Fibroblast of lung (primary cell): ENCODE results near the gene POLG. TPM values are rescaled to one million over a fixed set of nuclear protein-coding genes. Genes with fewer than 3 reads are reported as not detected.

ENCODE experiments used
- DNase-seq, 2 donors: peaks; one replicate each; pipeline versions ENCODE4 v3.0.0 to v3.0.0-alpha.2; 2010; ENCODE audit warnings: low read depth in 2 of 2
- H2AFZ ChIP-seq: 2 replicates; pipeline ENCODE4 v1.5.1; 2012; ENCODE audit warnings: low read length, control low read depth, inconsistent platforms
- H3K27ac ChIP-seq: 2 replicates; pipeline ENCODE4 v1.5.1; 2011; ENCODE audit warnings: low read length, control low read depth; ENCODE audit not compliant: insufficient read depth
- H3K27me3 ChIP-seq: 2 replicates; pipeline ENCODE4 v1.5.1; 2011; ENCODE audit warnings: mild to moderate bottlenecking, low read length; ENCODE audit not compliant: control insufficient read depth, insufficient read depth
- H3K36me3 ChIP-seq: 2 replicates; pipeline ENCODE4 v1.5.1; 2011; ENCODE audit warnings: low read length; ENCODE audit not compliant: control insufficient read depth, insufficient read depth
- H3K4me1 ChIP-seq: 2 replicates; pipeline ENCODE4 v1.5.1; 2011; ENCODE audit warnings: low read length; ENCODE audit not compliant: control insufficient read depth, insufficient read depth; ENCODE audit errors: extremely low read depth
- H3K4me2 ChIP-seq: 2 replicates; pipeline ENCODE4 v1.5.1; 2011; ENCODE audit warnings: low read length, control low read depth; ENCODE audit not compliant: insufficient read depth; ENCODE audit errors: extremely low read depth
- H3K4me3 ChIP-seq, 4 experiments: fragments of 200-600 bp in 1 of 4; sonication (generic) in 1 of 4; replicated peaks in 1 of 4; 2 replicates each; pipeline ENCODE4 v1.5.1; 2011 to 2016; ENCODE audit warnings: low read length in 4 of 4, low read depth in 3 of 4, mild to moderate bottlenecking in 3 of 4, control low read depth in 2 of 4, inconsistent platforms in 1 of 4, mixed read lengths in 1 of 4; ENCODE audit not compliant: insufficient read depth in 1 of 4; ENCODE audit errors: control extremely low read depth in 1 of 4
- H3K79me2 ChIP-seq: 2 replicates; pipeline ENCODE4 v1.5.1; 2012; ENCODE audit warnings: mild to moderate bottlenecking, low read length, inconsistent platforms; ENCODE audit not compliant: control insufficient read depth, insufficient read depth
- H3K9ac ChIP-seq: 2 replicates; pipeline ENCODE4 v1.5.1; 2011; ENCODE audit warnings: mild to moderate bottlenecking, low read length, control low read depth; ENCODE audit not compliant: insufficient read depth
- H3K9me3 ChIP-seq: 2 replicates; pipeline ENCODE4 v1.5.1; 2012; ENCODE audit warnings: low read depth, low read length; ENCODE audit not compliant: control insufficient read depth, insufficient read depth
- H4K20me1 ChIP-seq: 2 replicates; pipeline ENCODE4 v1.5.1; 2011; ENCODE audit warnings: low read length; ENCODE audit not compliant: control insufficient read depth, insufficient read depth; ENCODE audit errors: extremely low read depth
- EZH2 ChIP-seq: IDR thresholded peaks from 2 replicates; pipeline ENCODE4 v1.5.1; 2012; ENCODE audit warnings: low read length, control low read depth, mild to moderate bottlenecking; ENCODE audit errors: missing control alignments
- polyA plus RNA-seq, 2 donors: library from polyadenylated mRNA; depleted of rRNA in 1 of 2; stranded (reverse) in 1 of 2; unstranded in 1 of 2; fragments of >200 nt; gene quantifications; 2 replicates each; pipeline ENCODE4 v1.2.1, GENCODE V29; 2011 to 2012; ENCODE audit warnings: missing spikeins in 1 of 2
- total RNA-seq: library from RNA; depleted of rRNA; stranded (reverse); fragments of >200 nt; gene quantifications from 2 replicates; pipeline ENCODE4 v1.2.1, GENCODE V29; 2014
- TF ChIP-seq, protein P1 (sequence below), 2 donors: IDR thresholded peaks in 1 of 2; conservative IDR thresholded peaks in 1 of 2; 1 replicate in 1 of 2; 2 replicates in 1 of 2; pipeline ENCODE4 v1.5.1; 2011 to 2012; ENCODE audit warnings: low read length in 2 of 2, control low read depth in 1 of 2, inconsistent platforms in 1 of 2, low read depth in 1 of 2, mild to moderate bottlenecking in 1 of 2

The POLG gene
- total and polyA plus RNA-seq, 2 donors (not counting 1 experiment from before 2014, with no cell fraction given), result 20.4 to 61.3 TPM

DNA sequence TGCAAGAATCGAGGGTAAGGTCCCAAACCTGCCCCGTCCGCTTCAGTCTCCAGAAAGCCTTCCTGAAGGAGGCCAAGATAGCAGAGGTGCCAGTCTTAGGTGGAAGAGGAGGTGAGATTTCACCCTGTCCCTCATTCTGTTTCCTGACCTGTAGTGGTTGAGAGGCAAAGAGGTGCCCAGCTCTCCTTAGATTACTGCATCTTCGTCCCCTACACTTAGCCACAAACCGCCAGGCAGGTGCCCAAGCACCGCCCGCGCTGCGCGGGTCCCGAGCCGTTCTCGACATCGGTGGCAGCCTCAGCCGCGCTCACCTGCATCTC is 23.8 kb upstream of the POLG start:
- TF ChIP-seq, protein P1, sequence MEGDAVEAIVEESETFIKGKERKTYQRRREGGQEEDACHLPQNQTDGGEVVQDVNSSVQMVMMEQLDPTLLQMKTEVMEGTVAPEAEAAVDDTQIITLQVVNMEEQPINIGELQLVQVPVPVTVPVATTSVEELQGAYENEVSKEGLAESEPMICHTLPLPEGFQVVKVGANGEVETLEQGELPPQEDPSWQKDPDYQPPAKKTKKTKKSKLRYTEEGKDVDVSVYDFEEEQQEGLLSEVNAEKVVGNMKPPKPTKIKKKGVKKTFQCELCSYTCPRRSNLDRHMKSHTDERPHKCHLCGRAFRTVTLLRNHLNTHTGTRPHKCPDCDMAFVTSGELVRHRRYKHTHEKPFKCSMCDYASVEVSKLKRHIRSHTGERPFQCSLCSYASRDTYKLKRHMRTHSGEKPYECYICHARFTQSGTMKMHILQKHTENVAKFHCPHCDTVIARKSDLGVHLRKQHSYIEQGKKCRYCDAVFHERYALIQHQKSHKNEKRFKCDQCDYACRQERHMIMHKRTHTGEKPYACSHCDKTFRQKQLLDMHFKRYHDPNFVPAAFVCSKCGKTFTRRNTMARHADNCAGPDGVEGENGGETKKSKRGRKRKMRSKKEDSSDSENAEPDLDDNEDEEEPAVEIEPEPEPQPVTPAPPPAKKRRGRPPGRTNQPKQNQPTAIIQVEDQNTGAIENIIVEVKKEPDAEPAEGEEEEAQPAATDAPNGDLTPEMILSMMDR (conservative IDR thresholded peaks at IDR 0.05 in 1 of 2, IDR thresholded peaks at IDR 0.05 in 1 of 2; ENCODE audit: low read depth in 1 of 2, low read length in 2 of 2), result no peak
- peak; percentile 66 for TF ChIP-seq EZH2
- H3K4me2 ChIP-seq, result no peak overlapping the region
- no peak overlapping the region for H3K27ac ChIP-seq
- H4K20me1 ChIP-seq, result no peaks in the 10 kb centered on the region
- H3K4me3 ChIP-seq, result peak overlapping the region in 1 of 4 experiments; percentile 52
- H3K27me3 ChIP-seq, result peaks cover 62% of the 10 kb centered on the region
- H3K4me1 ChIP-seq, result no peaks in the 10 kb centered on the region
- H2AFZ ChIP-seq, result no peak overlapping the region
- DNase-seq, result no peak
- no peak overlapping the region for H3K9ac ChIP-seq
- H3K79me2 ChIP-seq, result no peaks in the 10 kb centered on the region
- H3K9me3 ChIP-seq, result no peaks in the 10 kb centered on the region
- H3K36me3 ChIP-seq, result no peaks in the 10 kb centered on the region

DNA sequence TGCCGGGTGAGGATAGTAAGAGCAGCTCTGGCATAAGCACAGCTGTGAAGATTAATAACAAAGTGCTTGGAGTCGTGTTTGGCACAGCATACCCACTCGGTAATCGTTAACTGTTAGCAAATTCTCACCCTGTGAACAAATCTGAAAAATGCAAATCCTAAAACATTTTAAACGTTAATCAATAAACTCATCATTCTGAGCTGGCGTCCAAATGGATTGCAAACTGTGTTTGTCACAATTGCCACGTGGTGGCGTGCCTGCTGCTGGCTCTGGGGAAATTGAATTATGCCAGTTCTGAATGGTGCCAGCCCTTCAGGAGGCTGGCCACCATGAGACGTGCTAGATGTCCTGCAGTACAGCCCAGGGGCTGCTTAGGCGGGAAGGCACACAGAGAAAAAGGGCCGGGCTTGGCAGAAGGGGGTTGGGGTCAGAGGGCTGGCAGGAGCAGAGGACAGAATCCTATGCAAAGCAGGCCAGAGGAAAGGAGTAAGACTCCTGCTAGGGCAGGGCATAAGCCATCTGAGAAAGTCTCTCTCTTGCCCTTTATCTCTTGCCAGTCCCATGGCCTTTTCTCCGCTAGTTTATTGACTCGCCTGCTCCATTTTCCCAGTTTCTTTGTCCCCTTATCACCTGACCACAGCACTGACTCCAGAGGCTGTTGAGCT is 22.1 kb upstream of the POLG start:
- H3K4me1 ChIP-seq, result no peaks in the 10 kb centered on the region
- no peak overlapping the region for H3K4me3 ChIP-seq
- no peak overlapping the region for H2AFZ ChIP-seq
- no peaks in the 10 kb centered on the region for H3K36me3 ChIP-seq
- H3K4me2 ChIP-seq, result no peak overlapping the region
- H3K27ac ChIP-seq, result no peak overlapping the region
- no peak for DNase-seq
- no peak overlapping the region for H3K9ac ChIP-seq
- no peaks in the 10 kb centered on the region for H3K79me2 ChIP-seq
- peaks cover 58% of the 10 kb centered on the region for H3K27me3 ChIP-seq
- H4K20me1 ChIP-seq, result no peaks in the 10 kb centered on the region
- no peaks in the 10 kb centered on the region for H3K9me3 ChIP-seq
- no peak for TF ChIP-seq EZH2
- TF ChIP-seq, protein P1 (conservative IDR thresholded peaks at IDR 0.05 in 1 of 2, IDR thresholded peaks at IDR 0.05 in 1 of 2; ENCODE audit: low read depth in 1 of 2, low read length in 2 of 2), result peak in 1 of 2 donors; percentile 52

DNA sequence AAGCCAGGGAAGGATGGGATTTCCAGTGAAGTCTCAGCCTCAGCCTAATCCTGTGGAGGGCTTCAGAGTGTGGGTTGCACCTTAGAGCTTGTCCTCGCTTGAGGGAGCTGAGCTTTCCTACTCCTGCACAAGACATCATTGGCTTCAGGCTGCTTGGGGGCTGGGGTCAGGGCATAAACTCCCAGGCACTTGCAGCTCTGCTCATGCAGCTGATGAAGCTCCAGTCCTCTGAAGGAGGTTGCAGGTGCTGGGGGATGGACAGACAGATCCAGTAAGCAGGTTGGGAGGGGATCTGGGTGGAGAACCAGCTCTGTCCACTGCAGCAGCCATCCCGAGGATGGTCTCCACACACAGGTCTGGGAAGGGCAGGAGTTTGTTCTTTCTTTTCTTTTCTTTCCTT is 19.4 kb upstream of the POLG start:
- H3K36me3 ChIP-seq, result no peaks in the 10 kb centered on the region
- H3K4me2 ChIP-seq, result no peak overlapping the region
- H2AFZ ChIP-seq, result no peak overlapping the region
- TF ChIP-seq, protein P1 (conservative IDR thresholded peaks at IDR 0.05 in 1 of 2, IDR thresholded peaks at IDR 0.05 in 1 of 2; ENCODE audit: low read depth in 1 of 2, low read length in 2 of 2), result no peak
- no peak for TF ChIP-seq EZH2
- H3K4me1 ChIP-seq, result no peaks in the 10 kb centered on the region
- peaks cover 39% of the 10 kb centered on the region for H3K27me3 ChIP-seq
- H3K27ac ChIP-seq, result no peak overlapping the region
- no peak for DNase-seq
- no peaks in the 10 kb centered on the region for H4K20me1 ChIP-seq
- H3K79me2 ChIP-seq, result no peaks in the 10 kb centered on the region
- no peaks in the 10 kb centered on the region for H3K9me3 ChIP-seq
- H3K4me3 ChIP-seq, result no peak overlapping the region
- H3K9ac ChIP-seq, result no peak overlapping the region
